Measurements from ENCODE around the gene LGI1.

LGI1 gene

DNA sequence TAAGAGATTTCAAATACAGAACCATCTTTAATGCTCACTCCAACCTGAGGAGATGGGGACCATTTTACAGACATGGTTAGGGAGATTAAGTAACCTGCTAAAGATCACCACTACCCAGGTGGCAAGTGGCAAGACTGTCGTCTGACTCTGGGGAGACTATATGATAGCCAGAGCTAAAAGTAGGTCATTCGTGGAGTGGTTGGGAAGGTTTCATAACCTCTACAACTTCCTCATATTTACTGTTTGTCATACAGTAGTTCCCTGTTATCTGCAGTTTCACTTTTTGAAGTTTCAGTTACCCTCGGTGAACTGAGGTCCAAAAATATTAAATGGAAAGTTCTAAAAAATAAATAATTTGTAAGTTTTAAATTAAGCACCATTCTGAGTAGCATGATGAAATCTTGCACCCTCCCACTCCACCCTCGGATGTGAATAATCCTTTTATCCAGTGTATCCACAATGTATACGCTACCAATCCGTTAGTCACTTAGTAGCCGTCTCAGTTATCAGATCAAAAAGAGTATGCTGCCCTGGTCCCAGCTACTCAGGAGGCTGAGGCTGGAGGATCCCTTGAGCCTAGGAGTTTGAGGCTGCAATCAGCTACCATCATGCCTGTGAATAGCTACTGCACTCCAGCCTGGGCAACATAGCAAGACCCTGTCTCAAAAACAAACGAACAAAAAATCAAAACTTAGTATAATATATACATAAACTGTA is 14.9 kb upstream of the LGI1 start:
- DNase-seq (ENCODE audit: low read depth) = peak; percentile 48
- no peak overlapping the region; the same call in 1 of the 2 replicates for H3K4me3 ChIP-seq (ENCODE audit: low read depth, low read length)
- TF ChIP-seq, protein P1, sequence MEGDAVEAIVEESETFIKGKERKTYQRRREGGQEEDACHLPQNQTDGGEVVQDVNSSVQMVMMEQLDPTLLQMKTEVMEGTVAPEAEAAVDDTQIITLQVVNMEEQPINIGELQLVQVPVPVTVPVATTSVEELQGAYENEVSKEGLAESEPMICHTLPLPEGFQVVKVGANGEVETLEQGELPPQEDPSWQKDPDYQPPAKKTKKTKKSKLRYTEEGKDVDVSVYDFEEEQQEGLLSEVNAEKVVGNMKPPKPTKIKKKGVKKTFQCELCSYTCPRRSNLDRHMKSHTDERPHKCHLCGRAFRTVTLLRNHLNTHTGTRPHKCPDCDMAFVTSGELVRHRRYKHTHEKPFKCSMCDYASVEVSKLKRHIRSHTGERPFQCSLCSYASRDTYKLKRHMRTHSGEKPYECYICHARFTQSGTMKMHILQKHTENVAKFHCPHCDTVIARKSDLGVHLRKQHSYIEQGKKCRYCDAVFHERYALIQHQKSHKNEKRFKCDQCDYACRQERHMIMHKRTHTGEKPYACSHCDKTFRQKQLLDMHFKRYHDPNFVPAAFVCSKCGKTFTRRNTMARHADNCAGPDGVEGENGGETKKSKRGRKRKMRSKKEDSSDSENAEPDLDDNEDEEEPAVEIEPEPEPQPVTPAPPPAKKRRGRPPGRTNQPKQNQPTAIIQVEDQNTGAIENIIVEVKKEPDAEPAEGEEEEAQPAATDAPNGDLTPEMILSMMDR (IDR thresholded peaks at IDR 0.05; ENCODE audit: low read depth, low read length, missing control alignments) = no peak

DNA sequence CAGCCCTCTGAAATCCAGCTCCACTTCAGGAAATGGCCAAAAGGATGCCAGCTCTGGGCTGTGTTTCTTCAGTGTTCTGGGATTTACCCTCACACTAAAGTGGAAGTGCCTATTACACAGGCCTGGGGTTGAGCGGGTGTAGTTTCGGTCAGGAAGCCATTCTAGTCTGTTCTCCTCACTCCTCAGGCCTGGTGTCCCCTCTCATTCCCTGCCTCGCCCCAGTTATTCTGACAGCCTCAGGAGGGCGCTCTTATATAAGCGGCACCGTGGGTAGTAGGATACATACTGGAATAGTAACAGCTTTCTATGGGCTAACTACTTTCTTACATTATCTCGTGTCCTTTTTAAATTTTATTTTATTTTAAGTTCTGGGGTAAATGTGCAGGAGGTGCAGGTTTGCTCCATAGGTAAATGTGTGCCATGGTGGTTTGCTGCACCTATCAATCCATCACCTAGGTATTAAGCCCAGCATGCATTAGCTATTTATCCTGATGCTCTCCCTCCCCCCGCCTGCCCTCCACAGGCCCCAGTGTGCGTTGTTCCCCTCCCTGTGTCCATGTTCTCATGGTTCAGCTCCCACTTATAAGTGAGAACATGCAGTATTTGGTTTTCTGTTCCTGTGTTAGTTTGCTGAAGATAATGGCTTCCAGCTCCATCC is 12.2 kb upstream of the LGI1 start:
- no peak overlapping the region for H3K4me3 ChIP-seq (ENCODE audit: low read depth, low read length)
- TF ChIP-seq, protein P1 (IDR thresholded peaks at IDR 0.05; ENCODE audit: low read depth, low read length, missing control alignments) = peak; percentile 27
- DNase-seq (ENCODE audit: low read depth) = no peak

DNA sequence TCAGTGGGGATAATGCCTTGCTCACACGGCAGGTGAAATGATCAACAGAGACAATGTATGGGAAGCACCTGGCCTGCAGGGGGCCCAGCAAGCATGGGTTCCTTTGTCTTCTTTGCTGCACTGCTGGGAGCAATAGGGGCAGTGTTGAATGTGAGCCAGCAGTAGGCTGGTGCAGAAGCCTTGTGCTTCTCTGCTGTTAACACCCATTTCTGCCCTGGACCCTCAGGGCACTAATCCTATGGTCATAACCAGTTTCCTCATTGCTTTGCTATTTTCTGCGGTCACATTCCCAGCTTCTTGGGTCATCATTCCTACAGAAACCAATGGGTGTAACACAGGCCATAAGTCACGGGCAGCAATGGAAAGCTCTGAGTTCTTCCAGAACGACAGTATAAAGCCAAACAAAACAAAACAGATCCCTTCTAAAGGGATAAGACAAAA is 10.9 kb upstream of the LGI1 start:
- TF ChIP-seq, protein P1 (IDR thresholded peaks at IDR 0.05; ENCODE audit: low read depth, low read length, missing control alignments) = peak; percentile 67
- no peak overlapping the region for H3K4me3 ChIP-seq (ENCODE audit: low read depth, low read length)
- no peak for DNase-seq (ENCODE audit: low read depth)

DNA sequence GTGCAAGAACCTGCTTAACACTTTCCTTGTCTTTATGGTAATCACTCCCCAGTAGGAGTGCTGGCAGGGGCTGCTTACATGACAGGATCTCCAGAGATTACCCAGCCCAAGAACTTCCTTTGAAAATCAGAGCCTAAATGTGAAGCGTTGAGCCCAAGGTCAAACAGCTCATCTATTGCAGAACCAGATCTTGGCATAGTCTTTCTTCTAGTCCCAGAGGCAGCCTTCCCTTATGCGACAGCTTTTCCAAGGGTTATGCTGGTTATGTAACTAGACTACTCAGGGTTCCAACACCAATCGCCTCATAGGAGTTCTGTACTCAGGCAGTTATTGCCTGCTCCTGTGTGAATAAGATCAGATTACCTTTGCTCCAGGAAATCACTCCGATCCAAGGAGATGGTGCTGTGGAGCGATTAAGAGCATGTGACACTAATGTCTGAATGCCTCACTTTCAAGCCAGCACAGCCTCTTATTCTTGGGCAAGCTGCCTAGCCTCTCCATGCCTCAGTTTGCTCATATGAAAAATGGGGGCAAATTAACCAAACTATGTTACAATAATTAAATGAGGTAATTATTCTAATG is 8.4 kb upstream of the LGI1 start:
- DNase-seq (ENCODE audit: low read depth) = no peak
- no peak overlapping the region for H3K4me3 ChIP-seq (ENCODE audit: low read depth, low read length)
- TF ChIP-seq, protein P1 (IDR thresholded peaks at IDR 0.05; ENCODE audit: low read depth, low read length, missing control alignments) = no peak

DNA sequence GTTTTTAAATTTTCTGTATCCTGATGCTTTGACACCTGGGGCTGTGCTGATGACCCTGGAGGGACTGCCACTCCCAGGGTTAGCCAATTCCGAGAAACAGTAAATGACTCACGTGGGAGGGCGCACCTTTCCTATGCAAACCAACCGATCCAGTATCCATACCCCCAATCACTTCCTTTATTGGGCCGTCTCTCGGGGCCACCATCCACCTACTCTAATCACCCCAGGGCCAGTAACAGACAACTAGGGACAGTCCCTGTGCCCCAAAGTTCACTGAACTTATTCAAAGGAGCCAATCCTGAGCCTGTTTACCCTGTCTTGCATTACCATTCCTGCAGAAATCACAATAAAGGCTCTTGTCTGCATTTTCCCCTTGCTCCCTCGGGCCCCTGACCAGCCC is 6.6 kb upstream of the LGI1 start:
- TF ChIP-seq, protein P1 (IDR thresholded peaks at IDR 0.05; ENCODE audit: low read depth, low read length, missing control alignments) = no peak
- H3K4me3 ChIP-seq (ENCODE audit: low read depth, low read length) = no peak overlapping the region
- no peak for DNase-seq (ENCODE audit: low read depth)

DNA sequence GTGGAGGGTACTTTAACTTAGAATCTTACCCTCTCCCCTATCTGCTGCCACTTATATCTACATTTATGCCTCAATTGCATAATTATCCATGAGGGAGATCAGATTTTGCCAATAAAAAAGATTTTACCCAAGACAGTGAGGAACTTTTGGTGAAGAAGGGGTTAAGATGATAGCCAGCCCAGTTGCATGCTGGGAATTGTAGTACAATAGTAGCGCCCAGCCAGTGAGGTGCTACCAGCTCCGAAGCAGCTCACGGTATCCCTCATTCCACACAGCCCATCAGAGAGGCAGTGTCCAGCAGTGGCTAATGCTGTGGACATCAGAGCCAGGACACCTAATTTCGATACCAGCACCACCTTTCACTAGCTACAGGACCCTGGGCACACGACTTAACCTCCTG is 5.9 kb upstream of the LGI1 start:
- TF ChIP-seq, protein P1 (IDR thresholded peaks at IDR 0.05; ENCODE audit: low read depth, low read length, missing control alignments) = no peak
- no peak overlapping the region for H3K4me3 ChIP-seq (ENCODE audit: low read depth, low read length)
- DNase-seq (ENCODE audit: low read depth) = no peak
